Suprapubic skin (tissue), 3 donors: ENCODE results near the gene C11orf86.

Experiments used
- EP300 ChIP-seq: sonication (generic); formaldehyde crosslinking; IDR thresholded peaks from one replicate; pipeline ENCODE4 v1.6.1; 2017; ENCODE audit warnings: antibody characterized with exemption
- TF ChIP-seq, protein P1 (sequence below), 2 donors: fragments of 200-600 bp in 1 of 2; fragments of 450-650 bp in 1 of 2; sonication (generic) in 1 of 2; IDR thresholded peaks; one replicate each; pipeline ENCODE4 v1.5.1; 2016 to 2019; ENCODE audit warnings: antibody characterized with exemption in 2 of 2, mild to moderate bottlenecking in 1 of 2, moderate library complexity in 1 of 2

DNA sequence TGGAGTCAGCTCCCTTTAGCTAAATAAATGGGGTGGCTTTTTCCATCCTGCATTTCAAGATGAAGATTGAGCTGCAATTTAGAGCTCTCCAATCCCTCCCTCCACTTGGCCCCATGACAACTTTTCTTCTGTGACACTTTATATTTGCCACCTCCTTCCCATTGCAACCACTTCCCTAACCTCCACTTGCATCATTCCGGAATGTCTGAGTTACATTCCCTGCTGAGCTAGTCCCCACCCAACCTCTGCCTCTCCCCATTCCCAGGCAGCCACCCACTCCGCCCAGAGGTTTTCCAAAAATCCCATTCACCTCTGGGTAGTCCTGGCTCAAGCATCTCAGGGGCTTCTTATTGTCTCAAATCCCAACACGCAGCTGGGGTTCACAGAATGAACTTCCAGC lies 41.6 kb upstream of the C11orf86 start:
- TF ChIP-seq, protein P1, sequence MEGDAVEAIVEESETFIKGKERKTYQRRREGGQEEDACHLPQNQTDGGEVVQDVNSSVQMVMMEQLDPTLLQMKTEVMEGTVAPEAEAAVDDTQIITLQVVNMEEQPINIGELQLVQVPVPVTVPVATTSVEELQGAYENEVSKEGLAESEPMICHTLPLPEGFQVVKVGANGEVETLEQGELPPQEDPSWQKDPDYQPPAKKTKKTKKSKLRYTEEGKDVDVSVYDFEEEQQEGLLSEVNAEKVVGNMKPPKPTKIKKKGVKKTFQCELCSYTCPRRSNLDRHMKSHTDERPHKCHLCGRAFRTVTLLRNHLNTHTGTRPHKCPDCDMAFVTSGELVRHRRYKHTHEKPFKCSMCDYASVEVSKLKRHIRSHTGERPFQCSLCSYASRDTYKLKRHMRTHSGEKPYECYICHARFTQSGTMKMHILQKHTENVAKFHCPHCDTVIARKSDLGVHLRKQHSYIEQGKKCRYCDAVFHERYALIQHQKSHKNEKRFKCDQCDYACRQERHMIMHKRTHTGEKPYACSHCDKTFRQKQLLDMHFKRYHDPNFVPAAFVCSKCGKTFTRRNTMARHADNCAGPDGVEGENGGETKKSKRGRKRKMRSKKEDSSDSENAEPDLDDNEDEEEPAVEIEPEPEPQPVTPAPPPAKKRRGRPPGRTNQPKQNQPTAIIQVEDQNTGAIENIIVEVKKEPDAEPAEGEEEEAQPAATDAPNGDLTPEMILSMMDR (IDR thresholded peaks at IDR 0.05): no peak
- TF ChIP-seq EP300: no peak
